C4-2B (cell line): ENCODE results near the gene ERC2.

Experiments
- H3K27ac ChIP-seq: fragments of 450-650 bp; 2 replicates; pipeline ENCODE4 v1.5.1; 2017
- CTCF ChIP-seq: fragments of 450-650 bp; conservative IDR thresholded peaks from 2 replicates; pipeline ENCODE4 v1.5.1; 2017; ENCODE audit warnings: mild to moderate bottlenecking
- ZFX ChIP-seq: fragments of 450-650 bp; IDR thresholded peaks from 2 replicates; pipeline ENCODE4 v1.6.1; 2017

ERC2 gene

DNA sequence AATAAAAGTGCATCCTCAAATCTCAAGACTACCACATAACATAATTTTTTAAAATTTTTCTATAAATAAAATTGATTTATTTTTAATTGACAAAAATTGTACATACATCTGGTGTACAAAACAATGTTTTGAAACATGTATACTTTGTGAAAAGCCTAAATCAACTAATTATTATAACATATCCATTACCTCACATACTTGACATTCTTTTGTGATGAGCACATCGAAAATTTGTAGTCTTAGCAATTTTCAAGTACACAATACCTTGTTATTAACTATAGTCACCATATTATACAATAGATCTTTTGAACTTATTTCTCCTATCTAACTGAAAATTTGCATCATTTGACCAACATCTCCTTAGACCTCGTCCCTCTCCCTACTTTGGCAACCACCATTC lies 973.3 kb downstream of the ERC2 start:
- no peak overlapping the region for H3K27ac ChIP-seq
- TF ChIP-seq ZFX (no peak), CTCF (no peak)

- H3K27ac ChIP-seq, result no peak overlapping the region; the same call in 1 of the 2 replicates
- TF ChIP-seq ZFX, result no peak
- no peak for TF ChIP-seq CTCF
Measured at GRCh38 chr3:55492976-55493375, 975.3 kb downstream of the ERC2 start.

DNA sequence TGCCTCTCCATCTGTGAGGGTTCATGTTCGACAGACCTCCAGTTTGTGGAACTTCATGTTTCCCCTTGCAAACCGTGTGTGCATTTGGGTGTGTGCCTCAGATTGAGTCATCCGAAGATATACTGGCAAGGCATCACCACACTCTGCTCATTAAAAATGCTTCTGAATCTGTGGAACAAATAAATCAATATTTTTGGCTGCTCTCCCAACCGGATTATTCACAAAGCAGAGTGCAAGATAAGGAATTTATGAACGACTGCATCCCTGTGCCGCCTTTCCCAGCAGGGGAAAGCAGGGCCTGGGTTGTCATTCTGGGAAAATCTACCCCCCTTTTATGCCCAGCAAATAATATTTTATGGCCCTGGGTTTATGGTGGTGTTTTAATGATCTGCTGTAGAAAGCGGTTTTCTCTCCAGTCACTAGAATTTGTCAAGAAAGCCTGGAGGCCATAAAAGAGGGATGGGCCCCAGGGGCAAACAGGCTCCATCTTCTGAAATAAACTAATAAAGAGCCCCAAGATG lies 976.9 kb downstream of the ERC2 start:
- TF ChIP-seq CTCF, result no peak
- peak overlapping the region; percentile 87 for H3K27ac ChIP-seq

- TF ChIP-seq CTCF, result no peak
- no peak for TF ChIP-seq ZFX
- peak overlapping the region; percentile 87; the same call in 1 of the 2 replicates for H3K27ac ChIP-seq
Measured at GRCh38 chr3:55490276-55490913, 977.9 kb downstream of the ERC2 start.

DNA sequence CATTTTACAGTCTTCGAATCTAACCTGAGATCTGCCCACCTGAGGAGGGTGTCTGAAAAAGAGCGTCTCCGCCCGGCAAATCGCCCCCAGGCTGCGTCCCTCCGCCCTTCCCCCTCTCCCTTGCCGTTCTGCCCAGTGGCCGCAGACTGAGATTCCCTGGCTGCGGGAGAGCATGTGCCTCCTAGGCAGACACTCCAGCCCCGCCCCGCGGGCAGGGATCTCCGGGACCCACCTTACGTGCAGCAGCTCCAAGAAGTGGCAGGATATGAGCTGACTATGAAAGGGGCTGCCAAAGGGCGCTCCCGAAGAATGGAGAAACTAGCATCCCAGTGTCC lies 978.5 kb downstream of the ERC2 start:
- TF ChIP-seq CTCF (no peak), ZFX (no peak)
- peak overlapping the region; percentile 9; the same call in 1 of the 2 replicates for H3K27ac ChIP-seq

DNA sequence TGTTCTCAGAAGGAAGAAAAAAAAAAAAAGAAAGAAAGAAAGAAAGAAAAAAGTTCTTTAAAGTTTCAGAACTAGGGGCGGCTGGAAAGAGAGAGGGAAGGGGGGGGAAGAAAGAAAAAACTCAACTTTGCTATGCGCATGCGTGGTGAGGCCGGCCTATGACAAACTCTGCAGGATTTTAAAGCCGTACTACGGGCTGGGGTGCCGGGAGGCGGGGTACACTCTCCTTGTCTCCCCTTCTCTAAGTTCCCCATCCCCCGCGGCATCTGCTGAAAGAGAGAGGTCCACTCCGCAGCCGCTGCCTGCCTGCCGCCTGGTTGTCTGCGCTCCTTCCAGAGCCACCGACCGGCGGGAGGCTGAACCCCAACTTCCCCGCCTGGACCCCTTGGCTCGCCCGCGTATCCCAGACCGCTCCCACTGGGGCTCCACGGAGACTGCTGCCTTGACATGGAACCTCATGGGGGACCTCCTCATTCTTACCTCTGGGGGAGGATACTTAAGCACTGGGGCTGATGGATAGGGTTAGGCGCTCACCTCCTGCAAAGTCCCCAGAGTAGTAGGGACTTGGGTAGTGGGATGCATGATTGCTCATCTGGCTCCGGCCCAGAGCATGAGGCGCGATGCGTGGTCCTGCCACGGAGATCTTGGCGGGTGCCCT lies 979.7 kb downstream of the ERC2 start:
- TF ChIP-seq CTCF, result no peak
- no peak for TF ChIP-seq ZFX
- peak overlapping the region; percentile 68 for H3K27ac ChIP-seq

DNA sequence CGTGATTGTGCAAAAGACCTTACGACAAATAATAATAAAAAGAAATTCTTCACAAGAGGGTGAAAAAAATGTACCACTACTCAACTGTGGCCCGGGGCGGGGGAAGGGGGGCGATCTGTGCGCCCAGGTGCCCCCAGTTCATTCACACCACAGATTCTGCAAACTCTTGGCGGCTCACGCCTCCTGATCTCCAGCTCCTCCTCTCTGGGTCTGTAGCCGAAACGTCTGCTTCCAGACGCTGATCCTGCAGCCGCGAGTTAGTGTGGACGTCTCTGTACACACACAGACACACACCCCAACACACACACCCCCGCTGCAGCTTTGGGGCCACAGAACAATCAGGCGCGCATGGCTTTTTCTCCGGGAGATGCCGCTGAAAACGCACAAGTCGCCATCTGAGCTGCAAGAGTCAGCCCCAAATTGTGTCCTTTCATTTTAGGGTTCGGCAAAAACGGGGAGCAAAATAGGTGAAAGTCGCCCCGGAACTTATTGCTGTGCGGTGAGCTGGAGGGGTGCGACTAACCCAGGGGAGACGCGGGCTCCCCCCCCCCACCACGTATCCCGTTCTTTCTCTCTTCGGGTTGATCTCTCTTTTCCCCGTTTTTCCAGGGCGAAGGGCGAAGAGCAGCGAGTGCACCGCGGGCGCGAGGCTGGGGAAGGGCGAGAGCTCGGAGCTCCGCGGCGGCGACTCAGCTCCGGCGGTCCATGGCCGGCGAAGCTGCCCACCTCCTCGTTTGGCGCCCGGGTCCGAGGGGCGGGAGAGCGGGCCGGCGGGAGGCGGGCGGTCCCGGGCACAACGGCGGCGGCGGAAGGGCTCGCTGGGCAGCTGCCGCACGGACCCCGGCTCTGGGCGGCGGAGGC lies 980.7 kb downstream of the ERC2 start:
- peak overlapping the region; percentile 68 for H3K27ac ChIP-seq
- TF ChIP-seq ZFX (no peak), CTCF (no peak; the same call in none of the 2 replicates)
